ENCODE results near the gene CHRM5.

DNA sequence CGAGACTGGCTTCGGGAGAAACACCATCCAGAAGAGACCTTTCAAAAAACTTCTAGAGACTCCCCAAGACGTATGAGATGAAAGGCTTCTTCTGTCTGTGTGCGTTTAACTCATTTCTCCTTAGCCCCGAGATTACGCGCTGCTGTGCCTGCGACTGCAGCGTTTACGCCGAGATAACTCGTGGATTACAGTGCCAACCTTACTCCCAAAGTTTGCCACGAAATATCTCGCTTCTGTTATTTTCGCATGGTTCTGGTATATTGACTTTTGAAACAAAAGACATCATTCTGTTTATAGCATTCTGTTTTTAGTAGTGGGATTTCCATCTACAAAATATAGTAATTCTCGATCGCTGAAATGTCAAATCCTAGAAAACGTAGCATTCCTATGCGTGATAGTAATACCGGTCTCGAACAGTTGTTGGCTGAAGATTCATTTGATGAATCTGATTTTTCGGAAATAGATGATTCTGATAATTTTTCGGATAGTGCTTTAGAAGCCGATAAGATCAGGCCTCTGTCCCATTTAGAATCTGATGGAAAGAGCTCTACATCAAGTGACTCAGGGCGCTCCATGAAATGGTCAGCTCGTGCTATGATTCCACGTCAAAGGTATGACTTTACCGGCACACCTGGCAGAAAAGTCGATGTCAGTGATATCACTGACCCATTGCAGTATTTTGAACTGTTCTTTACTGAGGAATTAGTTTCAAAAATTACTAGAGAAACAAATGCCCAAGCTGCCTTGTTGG lies 134.1 kb downstream of the CHRM5 start:
- no peak for TF ChIP-seq EZH2 (IDR thresholded peaks at IDR 0.05; ENCODE audit: borderline replicate concordance, insufficient read depth, low read depth, low read length, poor library complexity, severe bottlenecking)
- TF ChIP-seq, protein P1, sequence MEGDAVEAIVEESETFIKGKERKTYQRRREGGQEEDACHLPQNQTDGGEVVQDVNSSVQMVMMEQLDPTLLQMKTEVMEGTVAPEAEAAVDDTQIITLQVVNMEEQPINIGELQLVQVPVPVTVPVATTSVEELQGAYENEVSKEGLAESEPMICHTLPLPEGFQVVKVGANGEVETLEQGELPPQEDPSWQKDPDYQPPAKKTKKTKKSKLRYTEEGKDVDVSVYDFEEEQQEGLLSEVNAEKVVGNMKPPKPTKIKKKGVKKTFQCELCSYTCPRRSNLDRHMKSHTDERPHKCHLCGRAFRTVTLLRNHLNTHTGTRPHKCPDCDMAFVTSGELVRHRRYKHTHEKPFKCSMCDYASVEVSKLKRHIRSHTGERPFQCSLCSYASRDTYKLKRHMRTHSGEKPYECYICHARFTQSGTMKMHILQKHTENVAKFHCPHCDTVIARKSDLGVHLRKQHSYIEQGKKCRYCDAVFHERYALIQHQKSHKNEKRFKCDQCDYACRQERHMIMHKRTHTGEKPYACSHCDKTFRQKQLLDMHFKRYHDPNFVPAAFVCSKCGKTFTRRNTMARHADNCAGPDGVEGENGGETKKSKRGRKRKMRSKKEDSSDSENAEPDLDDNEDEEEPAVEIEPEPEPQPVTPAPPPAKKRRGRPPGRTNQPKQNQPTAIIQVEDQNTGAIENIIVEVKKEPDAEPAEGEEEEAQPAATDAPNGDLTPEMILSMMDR (IDR thresholded peaks at IDR 0.05): no peak

All from B cell (primary cell).